GM23338 (cell line): Measurements from ENCODE around the gene KCNJ10. TPM values are rescaled to one million over a fixed set of nuclear protein-coding genes. Genes with fewer than 3 reads are reported as not detected.

ENCODE experiments used
- ATAC-seq: fragments of 200-7000 bp; cut with Tn5 transposase; 3 replicates; pipeline ENCODE4 v1.9.1; 2020
- DNase-seq: peaks from one replicate; pipeline ENCODE4 v3.0.0-alpha.2; 2015; ENCODE audit warnings: low spot score
- H2AFZ ChIP-seq: fragments of 200-600 bp; sonication (generic); 2 replicates; pipeline ENCODE4 v1.8.0; 2016; ENCODE audit warnings: antibody characterized with exemption, mild to moderate bottlenecking, moderate library complexity
- H3F3A ChIP-seq: fragments of 200-600 bp; sonication (generic); replicated peaks from 2 replicates; pipeline ENCODE4 v1.8.0; 2017; ENCODE audit warnings: antibody characterized with exemption, mixed run types, low read depth
- H3K27ac ChIP-seq: fragments of 200-600 bp; sonication (generic); 2 replicates; pipeline ENCODE4 v1.6.1; 2016; ENCODE audit warnings: low read depth
- H3K27me3 ChIP-seq: fragments of 200-600 bp; sonication (generic); 2 replicates; pipeline ENCODE4 v1.8.0; 2016; ENCODE audit warnings: mild to moderate bottlenecking, mixed run types, moderate library complexity; ENCODE audit not compliant: insufficient read depth
- H3K36me3 ChIP-seq: fragments of 200-600 bp; sonication (generic); 2 replicates; pipeline ENCODE4 v1.8.0; 2016; ENCODE audit warnings: mild to moderate bottlenecking; ENCODE audit not compliant: insufficient read depth
- H3K4me1 ChIP-seq: fragments of 200-600 bp; sonication (generic); 2 replicates; pipeline ENCODE4 v1.8.0; 2016; ENCODE audit warnings: mild to moderate bottlenecking, moderate library complexity; ENCODE audit not compliant: insufficient read depth
- H3K4me2 ChIP-seq: fragments of 200-600 bp; sonication (generic); 2 replicates; pipeline ENCODE4 v1.7.1; 2017; ENCODE audit warnings: mixed run types
- H3K4me3 ChIP-seq: fragments of 200-600 bp; sonication (generic); 2 replicates; pipeline ENCODE4 v1.6.1; 2016; ENCODE audit warnings: mixed run types
- H3K79me2 ChIP-seq: fragments of 200-600 bp; sonication (generic); replicated peaks from 2 replicates; pipeline ENCODE4 v1.8.0; 2017; ENCODE audit warnings: mild to moderate bottlenecking; ENCODE audit not compliant: insufficient read depth
- H3K9me2 ChIP-seq: fragments of 200-600 bp; sonication (generic); 2 replicates; pipeline ENCODE4 v1.8.0; 2017; ENCODE audit not compliant: insufficient read depth
- H4K20me1 ChIP-seq: fragments of 200-600 bp; sonication (generic); replicated peaks from 2 replicates; pipeline ENCODE4 v1.8.0; 2017; ENCODE audit warnings: mild to moderate bottlenecking; ENCODE audit not compliant: insufficient read depth
- H3K27ac Mint-ChIP-seq: 2 replicates; pipeline ENCODE4 v1.8.0; 2020; ENCODE audit warnings: inconsistent platforms, mild to moderate bottlenecking, moderate library complexity, mixed read lengths
- H3K27me3 Mint-ChIP-seq: 3 replicates; pipeline ENCODE4 v1.8.0; 2022; ENCODE audit warnings: low read depth, mild to moderate bottlenecking, moderate library complexity, mixed read lengths, inconsistent platforms; ENCODE audit not compliant: insufficient read depth, poor library complexity
- H3K36me3 Mint-ChIP-seq: 3 replicates; pipeline ENCODE4 v1.8.0; 2021; ENCODE audit warnings: low read depth, mild to moderate bottlenecking, inconsistent platforms, moderate library complexity, mixed read lengths
- H3K4me1 Mint-ChIP-seq: 3 replicates; pipeline ENCODE4 v1.8.0; 2020; ENCODE audit warnings: mild to moderate bottlenecking, inconsistent platforms, mixed read lengths
- H3K4me3 Mint-ChIP-seq: 3 replicates; pipeline ENCODE4 v1.8.0; 2021; ENCODE audit warnings: moderate library complexity, mild to moderate bottlenecking, inconsistent platforms, mixed read lengths
- H3K9me3 Mint-ChIP-seq: 3 replicates; pipeline ENCODE4 v1.8.0; 2020; ENCODE audit warnings: moderate library complexity, mild to moderate bottlenecking, inconsistent platforms, mixed read lengths
- EZH2 ChIP-seq: fragments of 200-600 bp; sonication (generic); IDR thresholded peaks from one replicate; pipeline ENCODE4 v1.8.0; 2017; ENCODE audit warnings: antibody characterized with exemption, mild to moderate bottlenecking, low read depth; ENCODE audit not compliant: unreplicated experiment
- EZH2phosphoT487 ChIP-seq: fragments of 200-600 bp; sonication (generic); IDR thresholded peaks from one replicate; pipeline ENCODE4 v1.8.1; 2018; ENCODE audit warnings: antibody characterized with exemption; ENCODE audit not compliant: unreplicated experiment
- JUNB ChIP-seq: IDR thresholded peaks from one replicate; pipeline ENCODE4 v1.6.1; 2016; ENCODE audit warnings: antibody characterized with exemption; ENCODE audit not compliant: unreplicated experiment
- NANOG ChIP-seq: IDR thresholded peaks from 2 replicates; pipeline ENCODE4 v1.6.1; 2016; ENCODE audit warnings: antibody characterized with exemption, borderline replicate concordance
- polyA plus RNA-seq: library from polyadenylated mRNA; unstranded; fragments of >200 nt; fragmentation: Nextera tagmentation; extraction: Ambion mirVana; gene quantifications from 2 replicates; pipeline ENCODE4 v1.2.1, GENCODE V29; 2016
- total RNA-seq: library from RNA; depleted of rRNA; stranded (reverse); fragments of >200 nt; shearing (Covaris generic); gene quantifications from 2 replicates; pipeline ENCODE4 v1.2.3, GENCODE V29; 2014
- TF ChIP-seq, protein P1 (sequence below): fragments of 250-450 bp; sonication (Bioruptor Pico); IDR thresholded peaks from 2 replicates; pipeline ENCODE4 v1.5.0; 2020; ENCODE audit warnings: mild to moderate bottlenecking, moderate library complexity
- TF ChIP-seq, protein P2 (sequence below): IDR thresholded peaks from one replicate; pipeline ENCODE4 v1.6.1; 2018; ENCODE audit warnings: antibody characterized with exemption; ENCODE audit not compliant: unreplicated experiment

KCNJ10 gene
- total and polyA plus RNA-seq, 2 experiments from 2014 or later: 1.4 to 2.8 TPM

DNA sequence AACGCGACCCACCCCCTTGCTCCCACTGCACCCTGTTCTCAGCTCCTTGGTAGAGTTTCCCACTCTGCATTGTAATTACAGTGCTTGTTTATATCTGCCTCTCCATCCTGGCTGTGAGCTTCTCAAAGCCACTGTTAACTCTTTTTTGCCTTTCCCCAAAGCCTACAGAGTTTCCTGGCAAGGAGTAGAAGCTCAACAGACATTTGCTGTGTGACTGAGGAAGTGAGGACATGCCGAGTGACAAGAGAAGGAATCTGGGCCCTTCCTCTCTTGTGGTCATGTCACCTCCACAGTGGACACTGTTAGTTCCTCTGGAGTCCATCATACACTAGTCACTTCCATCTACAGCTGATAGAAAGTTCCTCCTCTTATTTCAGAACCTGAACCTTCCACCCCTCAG is 34.5 kb upstream of the KCNJ10 start:
- Histone ChIP-seq H3K4me2 (no peak overlapping the region), H3K27me3 (no peaks in the 10 kb centered on the region), H3F3A (0 out of 2 replicates have a peak, but pooled peaks cover 9% of the 10 kb centered on the region), H3K9me2 (peaks cover 9% of the 10 kb centered on the region), H3K4me1 (peaks cover 22% of the 10 kb centered on the region), H3K27ac (no peak overlapping the region), H4K20me1 (no peaks in the 10 kb centered on the region), H3K4me3 (no peak overlapping the region), H3K36me3 (no peaks in the 10 kb centered on the region), H2AFZ (peak overlapping the region; percentile 87), H3K79me2 (no peaks in the 10 kb centered on the region)
- TF ChIP-seq, protein P1, sequence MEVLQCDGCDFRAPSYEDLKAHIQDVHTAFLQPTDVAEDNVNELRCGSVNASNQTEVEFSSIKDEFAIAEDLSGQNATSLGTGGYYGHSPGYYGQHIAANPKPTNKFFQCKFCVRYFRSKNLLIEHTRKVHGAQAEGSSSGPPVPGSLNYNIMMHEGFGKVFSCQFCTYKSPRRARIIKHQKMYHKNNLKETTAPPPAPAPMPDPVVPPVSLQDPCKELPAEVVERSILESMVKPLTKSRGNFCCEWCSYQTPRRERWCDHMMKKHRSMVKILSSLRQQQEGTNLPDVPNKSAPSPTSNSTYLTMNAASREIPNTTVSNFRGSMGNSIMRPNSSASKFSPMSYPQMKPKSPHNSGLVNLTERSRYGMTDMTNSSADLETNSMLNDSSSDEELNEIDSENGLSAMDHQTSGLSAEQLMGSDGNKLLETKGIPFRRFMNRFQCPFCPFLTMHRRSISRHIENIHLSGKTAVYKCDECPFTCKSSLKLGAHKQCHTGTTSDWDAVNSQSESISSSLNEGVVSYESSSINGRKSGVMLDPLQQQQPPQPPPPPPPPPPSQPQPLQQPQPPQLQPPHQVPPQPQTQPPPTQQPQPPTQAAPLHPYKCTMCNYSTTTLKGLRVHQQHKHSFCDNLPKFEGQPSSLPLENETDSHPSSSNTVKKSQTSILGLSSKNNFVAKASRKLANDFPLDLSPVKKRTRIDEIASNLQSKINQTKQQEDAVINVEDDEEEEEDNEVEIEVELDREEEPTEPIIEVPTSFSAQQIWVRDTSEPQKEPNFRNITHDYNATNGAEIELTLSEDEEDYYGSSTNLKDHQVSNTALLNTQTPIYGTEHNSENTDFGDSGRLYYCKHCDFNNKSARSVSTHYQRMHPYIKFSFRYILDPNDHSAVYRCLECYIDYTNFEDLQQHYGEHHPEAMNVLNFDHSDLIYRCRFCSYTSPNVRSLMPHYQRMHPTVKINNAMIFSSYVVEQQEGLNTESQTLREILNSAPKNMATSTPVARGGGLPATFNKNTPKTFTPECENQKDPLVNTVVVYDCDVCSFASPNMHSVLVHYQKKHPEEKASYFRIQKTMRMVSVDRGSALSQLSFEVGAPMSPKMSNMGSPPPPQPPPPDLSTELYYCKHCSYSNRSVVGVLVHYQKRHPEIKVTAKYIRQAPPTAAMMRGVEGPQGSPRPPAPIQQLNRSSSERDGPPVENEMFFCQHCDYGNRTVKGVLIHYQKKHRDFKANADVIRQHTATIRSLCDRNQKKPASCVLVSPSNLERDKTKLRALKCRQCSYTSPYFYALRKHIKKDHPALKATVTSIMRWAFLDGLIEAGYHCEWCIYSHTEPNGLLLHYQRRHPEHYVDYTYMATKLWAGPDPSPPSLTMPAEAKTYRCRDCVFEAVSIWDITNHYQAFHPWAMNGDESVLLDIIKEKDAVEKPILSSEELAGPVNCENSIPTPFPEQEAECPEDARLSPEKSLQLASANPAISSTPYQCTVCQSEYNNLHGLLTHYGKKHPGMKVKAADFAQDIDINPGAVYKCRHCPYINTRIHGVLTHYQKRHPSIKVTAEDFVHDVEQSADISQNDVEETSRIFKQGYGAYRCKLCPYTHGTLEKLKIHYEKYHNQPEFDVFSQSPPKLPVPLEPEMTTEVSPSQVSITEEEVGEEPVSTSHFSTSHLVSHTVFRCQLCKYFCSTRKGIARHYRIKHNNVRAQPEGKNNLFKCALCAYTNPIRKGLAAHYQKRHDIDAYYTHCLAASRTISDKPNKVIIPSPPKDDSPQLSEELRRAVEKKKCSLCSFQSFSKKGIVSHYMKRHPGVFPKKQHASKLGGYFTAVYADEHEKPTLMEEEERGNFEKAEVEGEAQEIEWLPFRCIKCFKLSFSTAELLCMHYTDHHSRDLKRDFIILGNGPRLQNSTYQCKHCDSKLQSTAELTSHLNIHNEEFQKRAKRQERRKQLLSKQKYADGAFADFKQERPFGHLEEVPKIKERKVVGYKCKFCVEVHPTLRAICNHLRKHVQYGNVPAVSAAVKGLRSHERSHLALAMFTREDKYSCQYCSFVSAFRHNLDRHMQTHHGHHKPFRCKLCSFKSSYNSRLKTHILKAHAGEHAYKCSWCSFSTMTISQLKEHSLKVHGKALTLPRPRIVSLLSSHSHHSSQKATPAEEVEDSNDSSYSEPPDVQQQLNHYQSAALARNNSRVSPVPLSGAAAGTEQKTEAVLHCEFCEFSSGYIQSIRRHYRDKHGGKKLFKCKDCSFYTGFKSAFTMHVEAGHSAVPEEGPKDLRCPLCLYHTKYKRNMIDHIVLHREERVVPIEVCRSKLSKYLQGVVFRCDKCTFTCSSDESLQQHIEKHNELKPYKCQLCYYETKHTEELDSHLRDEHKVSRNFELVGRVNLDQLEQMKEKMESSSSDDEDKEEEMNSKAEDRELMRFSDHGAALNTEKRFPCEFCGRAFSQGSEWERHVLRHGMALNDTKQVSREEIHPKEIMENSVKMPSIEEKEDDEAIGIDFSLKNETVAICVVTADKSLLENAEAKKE (CRISPR knock-in tag): no peak
- TF ChIP-seq JUNB (no peak), EZH2phosphoT487 (no peak), NANOG (no peak), EZH2 (no peak)
- TF ChIP-seq, protein P2, sequence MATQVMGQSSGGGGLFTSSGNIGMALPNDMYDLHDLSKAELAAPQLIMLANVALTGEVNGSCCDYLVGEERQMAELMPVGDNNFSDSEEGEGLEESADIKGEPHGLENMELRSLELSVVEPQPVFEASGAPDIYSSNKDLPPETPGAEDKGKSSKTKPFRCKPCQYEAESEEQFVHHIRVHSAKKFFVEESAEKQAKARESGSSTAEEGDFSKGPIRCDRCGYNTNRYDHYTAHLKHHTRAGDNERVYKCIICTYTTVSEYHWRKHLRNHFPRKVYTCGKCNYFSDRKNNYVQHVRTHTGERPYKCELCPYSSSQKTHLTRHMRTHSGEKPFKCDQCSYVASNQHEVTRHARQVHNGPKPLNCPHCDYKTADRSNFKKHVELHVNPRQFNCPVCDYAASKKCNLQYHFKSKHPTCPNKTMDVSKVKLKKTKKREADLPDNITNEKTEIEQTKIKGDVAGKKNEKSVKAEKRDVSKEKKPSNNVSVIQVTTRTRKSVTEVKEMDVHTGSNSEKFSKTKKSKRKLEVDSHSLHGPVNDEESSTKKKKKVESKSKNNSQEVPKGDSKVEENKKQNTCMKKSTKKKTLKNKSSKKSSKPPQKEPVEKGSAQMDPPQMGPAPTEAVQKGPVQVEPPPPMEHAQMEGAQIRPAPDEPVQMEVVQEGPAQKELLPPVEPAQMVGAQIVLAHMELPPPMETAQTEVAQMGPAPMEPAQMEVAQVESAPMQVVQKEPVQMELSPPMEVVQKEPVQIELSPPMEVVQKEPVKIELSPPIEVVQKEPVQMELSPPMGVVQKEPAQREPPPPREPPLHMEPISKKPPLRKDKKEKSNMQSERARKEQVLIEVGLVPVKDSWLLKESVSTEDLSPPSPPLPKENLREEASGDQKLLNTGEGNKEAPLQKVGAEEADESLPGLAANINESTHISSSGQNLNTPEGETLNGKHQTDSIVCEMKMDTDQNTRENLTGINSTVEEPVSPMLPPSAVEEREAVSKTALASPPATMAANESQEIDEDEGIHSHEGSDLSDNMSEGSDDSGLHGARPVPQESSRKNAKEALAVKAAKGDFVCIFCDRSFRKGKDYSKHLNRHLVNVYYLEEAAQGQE: no peak
- ATAC-seq (no peak), DNase-seq (no peak)
- H3K9me3 Mint-ChIP-seq: no peaks in the 10 kb centered on the region
- no peak overlapping the region for H3K27ac Mint-ChIP-seq
- H3K4me3 Mint-ChIP-seq: no peak overlapping the region
- no peaks in the 10 kb centered on the region for H3K36me3 Mint-ChIP-seq
- H3K4me1 Mint-ChIP-seq: peaks cover 41% of the 10 kb centered on the region
- peaks cover 10% of the 10 kb centered on the region for H3K27me3 Mint-ChIP-seq
